Fibroblast of skin of right biceps (primary cell): ENCODE measurements around the gene CLCA2.
A peak's percentile ranks its signal among the peaks of the same experiment; 100 is the strongest.

Experiments
- DNase-seq: peaks from one replicate; pipeline ENCODE4 v3.0.0-alpha.2; 2013

CLCA2 gene

GRCh38 chr1:86423873-86424272 is at the start of gene CLCA2:
CLCA2 (plus strand) TSS chr1:86424171; CDS start chr1:86424248, 77 bp downstream.
- DNase-seq, result no peak

DNA sequence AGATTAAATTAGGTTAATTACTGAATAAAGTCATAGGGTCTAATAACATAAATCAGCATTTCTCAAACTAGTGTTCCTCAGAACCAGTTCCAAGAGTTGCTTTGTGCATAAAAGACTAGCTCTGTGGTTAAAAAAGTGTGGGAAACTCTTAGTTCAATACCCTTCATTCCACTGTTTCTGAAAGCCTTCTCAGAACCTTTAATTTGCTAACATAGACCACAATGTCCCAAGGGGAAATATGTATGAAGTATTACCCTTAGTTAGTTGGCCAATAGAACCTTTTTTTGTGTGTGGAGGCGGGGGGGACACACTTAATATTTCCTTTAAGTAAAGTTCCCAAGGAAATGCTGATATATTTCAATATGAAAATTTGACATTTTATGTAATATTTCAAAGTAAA is 48.3 kb upstream of the CLCA2 start:
- DNase-seq, result peak; percentile 51

GRCh38 chr1:86377341-86377740 is 46.6 kb upstream of the CLCA2 start:
- DNase-seq, result no peak

DNA sequence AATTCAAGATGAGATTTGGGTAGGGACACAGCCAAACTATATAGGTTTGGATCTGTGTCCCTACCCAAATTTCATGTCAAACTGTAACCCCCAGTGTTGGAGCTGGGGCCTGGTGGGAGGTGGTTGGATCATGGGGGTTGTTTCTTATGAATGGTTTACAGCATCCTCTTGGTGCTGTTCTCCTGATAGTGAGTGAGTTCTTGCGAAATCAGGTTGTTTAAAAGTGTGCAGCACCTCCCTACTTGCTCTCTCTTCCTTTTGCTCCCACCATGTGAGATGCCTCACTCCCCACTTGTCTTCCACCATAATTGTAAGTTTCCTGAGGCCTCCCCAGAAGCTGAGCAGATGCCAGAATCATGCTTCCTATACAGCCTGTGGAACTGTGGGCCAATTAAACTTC is 45.2 kb upstream of the CLCA2 start:
- DNase-seq, result no peak

DNA sequence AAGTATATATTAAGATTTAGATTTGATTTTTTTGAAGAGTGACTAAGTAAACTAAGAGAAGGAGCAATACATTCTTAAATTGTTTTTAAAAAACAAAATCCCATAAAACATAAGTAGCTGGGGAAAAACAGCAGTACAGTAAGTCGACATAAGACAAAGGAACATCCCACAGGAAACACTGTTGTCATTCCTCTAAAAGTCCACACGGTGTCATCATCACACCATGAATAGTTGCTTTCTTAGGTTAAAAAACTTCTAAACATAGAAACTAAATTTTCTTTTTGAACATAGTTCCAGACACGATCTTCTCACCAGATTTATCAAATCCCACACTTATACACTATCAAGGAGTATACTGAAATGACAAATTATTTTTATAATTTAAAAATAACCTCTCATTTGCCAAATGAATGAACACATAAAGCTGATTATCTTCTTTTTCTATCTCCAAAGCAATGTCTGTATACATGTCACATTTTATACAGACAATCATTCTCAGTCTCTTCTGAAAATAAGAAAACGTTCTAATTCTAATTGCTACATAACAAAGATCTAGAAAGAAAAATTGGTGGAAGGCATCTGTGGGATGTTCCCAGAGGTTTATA is 43.6 kb upstream of the CLCA2 start:
- peak; percentile 73 for DNase-seq

DNA sequence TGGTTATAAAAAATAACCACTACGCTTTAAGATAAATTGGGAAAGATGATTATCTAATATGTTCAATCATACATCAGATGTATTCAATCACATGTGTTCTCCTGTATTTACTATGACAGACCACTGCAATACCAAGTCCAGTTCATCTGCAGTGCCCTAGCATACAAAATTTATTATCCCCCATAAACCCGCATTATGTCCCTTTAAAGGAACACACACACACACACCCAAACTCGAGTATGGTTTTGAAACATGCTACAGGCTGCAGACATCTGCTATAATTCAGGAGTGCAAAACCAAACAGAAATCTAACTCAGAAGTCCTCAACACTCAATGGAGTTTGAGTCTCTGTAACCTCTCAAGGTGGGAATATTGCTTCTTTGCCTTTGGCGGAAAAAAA is 42.7 kb upstream of the CLCA2 start:
- no peak for DNase-seq

GRCh38 chr1:86382878-86383277 is 41.1 kb upstream of the CLCA2 start:
- no peak for DNase-seq

DNA sequence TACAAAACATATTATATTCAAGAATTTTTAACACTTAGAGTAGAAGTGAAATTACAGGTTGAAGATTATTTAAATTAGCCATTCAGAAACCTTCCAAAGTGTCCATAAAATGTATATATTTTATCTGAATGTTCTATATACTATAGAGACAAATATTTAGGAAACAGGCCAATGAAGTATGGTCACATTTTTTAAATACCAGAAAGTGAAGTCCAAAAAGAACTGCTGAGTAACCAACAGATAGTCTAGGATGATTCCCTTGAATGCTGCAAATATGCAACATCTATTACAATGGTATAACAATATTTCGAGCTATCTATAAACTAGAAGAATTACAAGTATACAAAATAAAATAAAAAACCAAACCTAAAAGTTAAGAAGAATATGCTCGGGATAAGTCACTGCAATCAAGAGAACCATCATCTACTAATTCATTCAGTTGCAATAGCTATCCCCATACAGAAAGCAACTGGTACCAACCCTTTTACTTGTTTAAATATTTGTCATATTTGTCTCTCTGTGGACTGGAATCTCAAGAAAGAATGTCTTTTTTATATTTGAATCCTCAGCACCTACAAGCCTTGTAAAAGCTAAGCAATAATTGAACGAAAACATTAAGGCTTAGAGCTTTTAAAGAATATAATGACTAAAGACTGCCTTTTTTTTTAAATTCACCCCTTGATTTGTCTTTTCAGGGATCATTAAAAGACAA is 35.9 kb upstream of the CLCA2 start:
- peak; percentile 56 for DNase-seq

GRCh38 chr1:86388777-86389176 is 35.2 kb upstream of the CLCA2 start:
- DNase-seq, result peak; percentile 27

GRCh38 chr1:86389307-86389706 is 34.7 kb upstream of the CLCA2 start:
- DNase-seq, result no peak

GRCh38 chr1:86394416-86394815 is 29.6 kb upstream of the CLCA2 start:
- peak; percentile 24 for DNase-seq

DNA sequence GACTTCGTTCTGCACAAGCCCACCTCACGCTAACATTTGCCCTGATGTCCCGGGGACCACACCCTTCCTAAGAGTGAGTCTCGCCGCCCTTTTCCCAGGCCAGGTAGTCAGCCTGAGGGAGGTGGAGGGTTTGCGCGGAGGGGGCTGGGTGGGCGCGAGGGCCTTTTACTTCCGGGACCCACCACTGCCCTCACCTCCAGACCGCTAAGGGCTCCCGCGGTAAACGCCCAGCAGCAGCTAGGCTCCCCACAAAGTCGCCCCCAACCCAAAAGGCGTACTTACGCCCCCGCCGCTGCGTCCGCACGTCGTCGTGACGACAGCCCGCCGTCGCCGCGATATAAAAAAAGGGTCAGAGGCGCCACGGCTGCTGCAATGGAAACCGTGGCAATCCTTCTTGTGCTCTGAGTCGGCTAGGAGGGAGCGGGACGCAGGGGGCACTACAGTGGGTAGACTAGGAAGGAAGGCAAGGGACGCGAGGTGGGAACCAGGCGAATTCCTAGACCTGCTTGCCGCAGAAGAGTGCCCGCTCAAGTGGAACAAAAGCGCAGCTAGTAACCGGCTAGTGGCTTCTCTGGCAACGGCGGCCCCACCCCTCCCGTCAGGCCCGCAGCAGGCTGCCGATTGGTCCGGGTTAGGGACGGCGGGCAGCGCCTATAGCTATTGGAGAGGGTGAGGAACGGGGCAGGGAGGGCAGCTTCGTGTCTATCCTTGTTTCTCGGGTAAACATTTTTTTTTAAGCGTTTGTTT is 28.0 kb upstream of the CLCA2 start, which contains the start of gene ODF2L:
Gene ODF2L (minus strand): TSS at position 573 of the 747 bp plus-strand sequence. CDS start 9,296 bp downstream, outside the sequence.
- peak; percentile 84 for DNase-seq

DNA sequence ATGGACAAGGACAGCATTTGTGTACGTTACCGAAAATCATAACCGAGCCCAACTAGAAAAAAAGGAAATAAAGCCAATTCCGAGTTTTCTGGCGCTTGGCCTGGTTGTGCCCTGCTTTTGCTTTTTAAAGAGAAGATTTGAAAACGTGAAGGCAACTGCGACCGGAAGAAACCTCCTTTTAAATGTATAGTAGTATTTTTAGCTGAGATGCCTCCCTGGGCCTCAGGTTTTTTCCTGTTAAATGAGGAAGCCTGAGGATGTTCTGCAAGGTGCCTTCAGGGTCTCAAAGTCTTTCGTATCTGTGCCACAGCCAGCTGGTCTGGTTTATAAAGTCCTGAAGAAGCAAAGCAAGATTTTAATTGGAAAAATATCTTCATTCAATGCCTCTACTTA is 27.5 kb upstream of the CLCA2 start:
- no peak for DNase-seq

- DNase-seq, result peak; percentile 73
Measured at GRCh38 chr1:86409416-86410021, 14.5 kb upstream of the CLCA2 start.

DNA sequence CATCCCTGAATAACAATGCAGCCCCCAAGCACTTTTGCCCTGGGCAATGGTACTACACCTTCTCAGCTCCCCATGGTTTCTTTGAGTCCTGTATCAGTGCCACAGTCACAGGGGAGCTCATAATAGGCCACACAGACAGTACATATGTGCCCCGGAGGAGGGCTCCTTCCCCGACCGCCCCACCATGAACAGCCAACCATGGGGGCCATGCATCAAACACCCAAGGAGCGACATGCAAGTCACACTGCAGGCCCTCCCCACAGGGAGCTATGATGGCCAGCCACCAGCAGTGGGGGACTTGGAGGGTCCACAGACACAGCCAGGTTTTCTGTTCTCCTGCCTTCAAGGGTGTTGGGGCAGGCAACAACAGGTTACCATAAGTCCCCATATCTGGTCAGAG is 13.1 kb upstream of the CLCA2 start:
- DNase-seq, result no peak

- no peak for DNase-seq
Measured at GRCh38 chr1:86416343-86416742, 7.6 kb upstream of the CLCA2 start.

GRCh38 chr1:86419277-86419903 is 4.6 kb upstream of the CLCA2 start:
- peak; percentile 36 for DNase-seq

GRCh38 chr1:86421601-86422280 is 2.2 kb upstream of the CLCA2 start:
- DNase-seq, result no peak

GRCh38 chr1:86423473-86423872 is 498 bp upstream of the CLCA2 start:
- no peak for DNase-seq

DNA sequence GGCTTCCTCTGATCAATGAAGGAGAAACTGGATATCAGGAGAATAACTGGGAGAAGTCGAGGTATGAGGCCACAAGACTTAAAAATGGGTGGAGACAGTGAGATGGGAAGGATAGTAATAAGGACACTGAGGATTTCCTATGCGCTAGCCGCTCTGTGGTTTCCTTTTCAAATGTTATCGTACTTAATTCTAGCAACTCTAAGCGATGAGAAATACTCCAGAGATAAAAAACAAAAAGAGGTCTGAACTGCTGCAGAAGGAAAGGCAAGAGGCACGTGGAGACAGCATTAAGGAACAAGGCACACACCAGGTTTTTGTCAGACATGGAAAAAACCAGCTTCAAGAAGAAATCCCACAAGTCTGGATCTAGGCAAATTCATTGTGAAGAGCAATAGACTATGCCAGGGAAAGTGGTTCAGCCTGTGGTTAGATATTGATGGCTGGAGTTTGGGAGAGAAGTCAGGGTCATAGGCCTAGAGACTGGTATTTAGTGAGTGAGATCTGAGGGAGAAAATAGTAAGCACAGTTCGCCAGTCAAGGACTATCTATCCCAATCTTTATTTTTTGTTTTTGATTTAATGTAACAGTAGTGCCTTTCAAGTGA is 5.3 kb downstream of the CLCA2 start:
- peak; percentile 22 for DNase-seq

- DNase-seq, result peak; percentile 97
Measured at GRCh38 chr1:86429835-86430234, 5.9 kb downstream of the CLCA2 start.

GRCh38 chr1:86430376-86430775 is 6.4 kb downstream of the CLCA2 start:
- no peak for DNase-seq
